PC-9 (cell line): Measurements from ENCODE around the gene HOXA9. TPM values are rescaled to one million over a fixed set of nuclear protein-coding genes. Genes with fewer than 3 reads are reported as not detected.

Experiments
- BruUV-seq: library from RNA; stranded (reverse); fragments of 400-500 nt; replicated peaks from 2 replicates; lab custom pipeline; 2021; lab: Mats Ljungman, UMichigan
- CTCF ChIA-PET: fragments of 300-600 bp; sonication (Branson Sonifier 250); formaldehyde crosslinking; loops from one replicate; lab custom pipeline; 2022; ENCODE audit warnings: antibody characterized with exemption; lab: Charles Lee
- POLR2A ChIA-PET: fragments of 300-600 bp; sonication (Branson Sonifier 250); formaldehyde crosslinking; loops from one replicate; lab custom pipeline; 2022; ENCODE audit warnings: antibody characterized with exemption; ENCODE audit not compliant: unreplicated experiment; lab: Charles Lee
- DNase-seq, 2 experiments: peaks; one replicate each; pipeline versions ENCODE4 v3.0.0 to v3.0.0-alpha.2; 2015 to 2022; ENCODE audit warnings: mixed read lengths in 1 of 2
- H2AFZ ChIP-seq: fragments of 200-600 bp; sonication (generic); 2 replicates; pipeline ENCODE4 v1.8.1; 2017; ENCODE audit warnings: antibody characterized with exemption
- H3F3A ChIP-seq: fragments of 200-600 bp; sonication (generic); 2 replicates; pipeline ENCODE4 v1.8.1; 2017; ENCODE audit warnings: antibody characterized with exemption, mild to moderate bottlenecking, low read depth; ENCODE audit not compliant: insufficient read depth
- H3K27ac ChIP-seq: fragments of 200-600 bp; sonication (generic); 2 replicates; pipeline ENCODE4 v1.6.1; 2016; ENCODE audit warnings: mixed run types
- H3K27me3 ChIP-seq: fragments of 200-600 bp; sonication (generic); 2 replicates; pipeline ENCODE4 v1.6.1; 2016; ENCODE audit warnings: low read depth, mixed run types; ENCODE audit not compliant: insufficient read depth
- H3K36me3 ChIP-seq: fragments of 200-600 bp; sonication (generic); 2 replicates; pipeline ENCODE4 v1.6.1; 2016; ENCODE audit warnings: low read depth, mixed run types
- H3K4me1 ChIP-seq: fragments of 200-600 bp; sonication (generic); replicated peaks from 2 replicates; pipeline ENCODE4 v1.6.1; 2016; ENCODE audit warnings: mixed run types; ENCODE audit not compliant: insufficient read depth
- H3K4me2 ChIP-seq: fragments of 200-600 bp; sonication (generic); 2 replicates; pipeline ENCODE4 v1.6.1; 2017; ENCODE audit warnings: mixed run types
- H3K4me3 ChIP-seq: fragments of 200-600 bp; sonication (generic); 2 replicates; pipeline ENCODE4 v1.6.1; 2016; ENCODE audit warnings: mixed run types
- H3K79me2 ChIP-seq: fragments of 200-600 bp; sonication (generic); 2 replicates; pipeline ENCODE4 v1.6.1; 2017; ENCODE audit warnings: low read depth, mixed run types
- H3K9me2 ChIP-seq: fragments of 200-600 bp; sonication (generic); 2 replicates; pipeline ENCODE4 v1.8.1; 2017; ENCODE audit warnings: mild to moderate bottlenecking; ENCODE audit not compliant: insufficient read depth
- H3K9me3 ChIP-seq: fragments of 200-600 bp; sonication (generic); 2 replicates; pipeline ENCODE4 v1.8.1; 2016; ENCODE audit warnings: low read depth; ENCODE audit not compliant: insufficient read depth
- H4K20me1 ChIP-seq: fragments of 200-600 bp; sonication (generic); 2 replicates; pipeline ENCODE4 v1.8.1; 2017; ENCODE audit not compliant: insufficient read depth
- CTCF ChIP-seq: fragments of 200-600 bp; sonication (generic); conservative IDR thresholded peaks from 2 replicates; pipeline ENCODE4 v1.6.1; 2017; ENCODE audit warnings: mixed run types, antibody characterized with exemption, mild to moderate bottlenecking, moderate library complexity
- EZH2 ChIP-seq: fragments of 200-600 bp; sonication (generic); IDR thresholded peaks from 2 replicates; pipeline ENCODE4 v1.8.0; 2017; ENCODE audit warnings: antibody characterized with exemption, low read depth
- intact Hi-C: fragments of 100-400 bp; cut with micrococcal nuclease; formaldehyde crosslinking; loops from one replicate; pipeline ENCODE4 v1.10.0; 2022; ENCODE audit not compliant: unreplicated experiment
- total RNA-seq: library from RNA; stranded (reverse); gene quantifications from 2 replicates; pipeline ENCODE4 v1.2.3, GENCODE V29; 2021

HOXA9 gene
- total RNA-seq, 1 experiment from 2014 or later, result 2.5 TPM

GRCh38 chr7:27154369-27154768, 11.0 kb downstream of the HOXA9 start:
- Histone ChIP-seq H3K79me2 (no peaks in the 10 kb centered on the region), H3K9me3 (no peaks in the 10 kb centered on the region), H3K9me2 (no peaks in the 10 kb centered on the region), H2AFZ (no peak overlapping the region), H3K4me2 (no peak overlapping the region), H4K20me1 (no peaks in the 10 kb centered on the region), H3F3A (no peaks in the 10 kb centered on the region), H3K27me3 (no peaks in the 10 kb centered on the region), H3K4me3 (no peak overlapping the region), H3K36me3 (no peaks in the 10 kb centered on the region), H3K4me1 (0 out of 2 replicates have a peak, but pooled peaks cover 4% of the 10 kb centered on the region), H3K27ac (no peak overlapping the region)
- TF ChIP-seq EZH2 (no peak), CTCF (no peak)
- intact Hi-C loops, result no loop called here
- ChIA-PET CTCF (no interaction called here), POLR2A (no interaction called here)
- no TSS peak for BruUV-seq
- DNase-seq, result no peak

GRCh38 chr7:27153526-27153925, 11.8 kb downstream of the HOXA9 start:
- TF ChIP-seq EZH2 (no peak), CTCF (no peak)
- H3K36me3 ChIP-seq, result no peaks in the 10 kb centered on the region
- H2AFZ ChIP-seq, result no peak overlapping the region
- no peak overlapping the region for H3K27ac ChIP-seq
- no peaks in the 10 kb centered on the region for H3K27me3 ChIP-seq
- DNase-seq, result no peak
- no peak overlapping the region for H3K4me2 ChIP-seq
- no peaks in the 10 kb centered on the region for H4K20me1 ChIP-seq
- H3K4me3 ChIP-seq, result no peak overlapping the region
- 0 out of 2 replicates have a peak, but pooled peaks cover 4% of the 10 kb centered on the region for H3F3A ChIP-seq
- no peaks in the 10 kb centered on the region for H3K9me2 ChIP-seq
- H3K9me3 ChIP-seq, result no peaks in the 10 kb centered on the region
- intact Hi-C loops, result no loop called here
- ChIA-PET CTCF (no interaction called here), POLR2A (no interaction called here)
- H3K4me1 ChIP-seq, result 0 out of 2 replicates have a peak, but pooled peaks cover 8% of the 10 kb centered on the region
- no peaks in the 10 kb centered on the region for H3K79me2 ChIP-seq
- BruUV-seq, result no TSS peak

- H3K4me2 ChIP-seq, result no peak overlapping the region
- H4K20me1 ChIP-seq, result no peaks in the 10 kb centered on the region
- no peaks in the 10 kb centered on the region for H3K9me2 ChIP-seq
- H3K9me3 ChIP-seq, result no peaks in the 10 kb centered on the region
- no peaks in the 10 kb centered on the region for H3K79me2 ChIP-seq
- ChIA-PET CTCF (no interaction called here), POLR2A (no interaction called here)
- no peak overlapping the region for H3K4me3 ChIP-seq
- TF ChIP-seq CTCF, result no peak
- 0 out of 2 replicates have a peak, but pooled peaks cover 4% of the 10 kb centered on the region for H3F3A ChIP-seq
- BruUV-seq, result no TSS peak
- intact Hi-C loops, result no loop called here
- no peaks in the 10 kb centered on the region for H3K27me3 ChIP-seq
- DNase-seq, result no peak
- H3K4me1 ChIP-seq, result 0 out of 2 replicates have a peak, but pooled peaks cover 11% of the 10 kb centered on the region
- no peak overlapping the region for H2AFZ ChIP-seq
- no peak overlapping the region for H3K27ac ChIP-seq
- H3K36me3 ChIP-seq, result no peaks in the 10 kb centered on the region
Measured at GRCh38 chr7:27152816-27153442, 12.4 kb downstream of the HOXA9 start.
